ENCODE results near the gene PTEN. TPM values are rescaled to one million over a fixed set of nuclear protein-coding genes. Genes with fewer than 3 reads are reported as not detected.
"Not testable (repeated sequence)": the region's sequence is repeated elsewhere in the genome, so short reads cannot be mapped to it uniquely, and the experiment has no call there.

PTEN gene
- total and polyA plus RNA-seq, 2 experiments from 2014 or later = 32.8 to 128 TPM

DNA sequence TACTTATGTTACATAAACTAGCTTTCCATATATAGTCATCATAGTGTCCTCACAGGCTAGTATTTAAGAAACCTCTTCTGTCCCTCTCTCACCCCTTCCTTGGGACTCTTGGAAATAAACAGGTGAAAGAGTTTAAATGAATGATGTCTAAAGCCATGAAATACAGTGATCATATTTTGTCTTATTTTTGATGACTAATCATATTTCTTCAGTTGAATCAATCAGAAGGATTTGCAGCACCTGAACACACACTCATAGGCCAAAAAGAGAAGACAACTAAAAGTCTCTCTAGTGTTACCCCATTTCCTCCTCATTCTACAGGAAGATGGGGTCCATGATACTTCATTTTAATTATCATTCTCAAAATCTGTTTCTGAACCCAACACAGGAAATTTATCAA, 36.8 kb upstream of the PTEN start:
- no peaks in the 10 kb centered on the region for H3K9me2 ChIP-seq (replicated peaks; ENCODE audit: insufficient read depth)
- H3K79me2 ChIP-seq = no peaks in the 10 kb centered on the region
- H3K27me3 ChIP-seq = no peaks in the 10 kb centered on the region
- no peaks in the 10 kb centered on the region for H3K36me3 ChIP-seq (replicated peaks; ENCODE audit: insufficient read depth, low read depth)
- H3K4me2 ChIP-seq = no peak overlapping the region
- no peak overlapping the region for H2AFZ ChIP-seq
- no peaks in the 10 kb centered on the region for H3K9me3 ChIP-seq (ENCODE audit: low read depth)
- no peaks in the 10 kb centered on the region for H4K20me1 ChIP-seq (ENCODE audit: insufficient read depth, poor library complexity, severe bottlenecking)
- H3K4me3 ChIP-seq = no peak overlapping the region
- H3K4me1 ChIP-seq (ENCODE audit: insufficient read depth) = no peaks in the 10 kb centered on the region
- TF ChIP-seq, protein P1, sequence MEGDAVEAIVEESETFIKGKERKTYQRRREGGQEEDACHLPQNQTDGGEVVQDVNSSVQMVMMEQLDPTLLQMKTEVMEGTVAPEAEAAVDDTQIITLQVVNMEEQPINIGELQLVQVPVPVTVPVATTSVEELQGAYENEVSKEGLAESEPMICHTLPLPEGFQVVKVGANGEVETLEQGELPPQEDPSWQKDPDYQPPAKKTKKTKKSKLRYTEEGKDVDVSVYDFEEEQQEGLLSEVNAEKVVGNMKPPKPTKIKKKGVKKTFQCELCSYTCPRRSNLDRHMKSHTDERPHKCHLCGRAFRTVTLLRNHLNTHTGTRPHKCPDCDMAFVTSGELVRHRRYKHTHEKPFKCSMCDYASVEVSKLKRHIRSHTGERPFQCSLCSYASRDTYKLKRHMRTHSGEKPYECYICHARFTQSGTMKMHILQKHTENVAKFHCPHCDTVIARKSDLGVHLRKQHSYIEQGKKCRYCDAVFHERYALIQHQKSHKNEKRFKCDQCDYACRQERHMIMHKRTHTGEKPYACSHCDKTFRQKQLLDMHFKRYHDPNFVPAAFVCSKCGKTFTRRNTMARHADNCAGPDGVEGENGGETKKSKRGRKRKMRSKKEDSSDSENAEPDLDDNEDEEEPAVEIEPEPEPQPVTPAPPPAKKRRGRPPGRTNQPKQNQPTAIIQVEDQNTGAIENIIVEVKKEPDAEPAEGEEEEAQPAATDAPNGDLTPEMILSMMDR (IDR thresholded peaks at IDR 0.05; ENCODE audit: poor library complexity) = no peak
- no peak for TF ChIP-seq EZH2phosphoT487 (IDR thresholded peaks at IDR 0.05; ENCODE audit: low read depth, severe bottlenecking, unreplicated experiment)
- no peak for TF ChIP-seq EZH2 (IDR thresholded peaks at IDR 0.05; ENCODE audit: borderline replicate concordance)
- DNase-seq (ENCODE audit: low spot score) = no peak
- H3K27ac ChIP-seq = no peak overlapping the region

GRCh38 chr10:87827681-87828080, 35.7 kb upstream of the PTEN start:
- H3K27ac ChIP-seq = no peak overlapping the region
- no peak overlapping the region for H3K4me2 ChIP-seq
- H3K9me2 ChIP-seq (replicated peaks; ENCODE audit: insufficient read depth) = no peaks in the 10 kb centered on the region
- no peaks in the 10 kb centered on the region for H3K4me1 ChIP-seq (ENCODE audit: insufficient read depth)
- H2AFZ ChIP-seq = no peak overlapping the region
- H4K20me1 ChIP-seq (ENCODE audit: insufficient read depth, poor library complexity, severe bottlenecking) = no peaks in the 10 kb centered on the region
- no peaks in the 10 kb centered on the region for H3K27me3 ChIP-seq
- no peak overlapping the region for H3K4me3 ChIP-seq
- DNase-seq (ENCODE audit: low spot score) = no peak
- 94% methylated on average over 2 of the region's 2 CpGs for WGBS (ENCODE audit: low lambda C conversion rate, missing lambda C conversion rate)
- TF ChIP-seq EZH2 (IDR thresholded peaks at IDR 0.05; ENCODE audit: borderline replicate concordance) (no peak), EZH2phosphoT487 (IDR thresholded peaks at IDR 0.05; ENCODE audit: low read depth, severe bottlenecking, unreplicated experiment) (no peak)
- TF ChIP-seq, protein P1 (IDR thresholded peaks at IDR 0.05; ENCODE audit: poor library complexity) = no peak
- H3K79me2 ChIP-seq = no peaks in the 10 kb centered on the region
- no peaks in the 10 kb centered on the region for H3K36me3 ChIP-seq (replicated peaks; ENCODE audit: insufficient read depth, low read depth)
- no peaks in the 10 kb centered on the region for H3K9me3 ChIP-seq (ENCODE audit: low read depth)

GRCh38 chr10:87829051-87829450, 34.4 kb upstream of the PTEN start:
- H3K4me3 ChIP-seq; H2AFZ ChIP-seq; H3K9me2 ChIP-seq (replicated peaks; ENCODE audit: insufficient read depth); H3K79me2 ChIP-seq; H4K20me1 ChIP-seq (ENCODE audit: insufficient read depth, poor library complexity, severe bottlenecking); H3K36me3 ChIP-seq (replicated peaks; ENCODE audit: insufficient read depth, low read depth); H3K27ac ChIP-seq; H3K4me2 ChIP-seq; H3K4me1 ChIP-seq (ENCODE audit: insufficient read depth); DNase-seq (ENCODE audit: low spot score); H3K9me3 ChIP-seq (ENCODE audit: low read depth); H3K27me3 ChIP-seq: not testable (repeated sequence)
- 95% methylated on average over 4 of the region's 4 CpGs for whole genome bisulfite sequencing (ENCODE audit: low lambda C conversion rate, missing lambda C conversion rate)

- H3K36me3 ChIP-seq (replicated peaks; ENCODE audit: insufficient read depth, low read depth) = no peaks in the 10 kb centered on the region
- no peak overlapping the region for H2AFZ ChIP-seq
- H3K27me3 ChIP-seq = no peaks in the 10 kb centered on the region
- H3K4me3 ChIP-seq = no peak overlapping the region
- TF ChIP-seq EZH2phosphoT487 (IDR thresholded peaks at IDR 0.05; ENCODE audit: low read depth, severe bottlenecking, unreplicated experiment) (no peak), EZH2 (IDR thresholded peaks at IDR 0.05; ENCODE audit: borderline replicate concordance) (no peak)
- TF ChIP-seq, protein P1 (IDR thresholded peaks at IDR 0.05; ENCODE audit: poor library complexity) = no peak
- H3K79me2 ChIP-seq = no peaks in the 10 kb centered on the region
- H4K20me1 ChIP-seq (ENCODE audit: insufficient read depth, poor library complexity, severe bottlenecking) = no peaks in the 10 kb centered on the region
- H3K4me1 ChIP-seq (ENCODE audit: insufficient read depth) = no peaks in the 10 kb centered on the region
- no peaks in the 10 kb centered on the region for H3K9me2 ChIP-seq (replicated peaks; ENCODE audit: insufficient read depth)
- DNase-seq (ENCODE audit: low spot score) = no peak
- H3K27ac ChIP-seq = peak overlapping the region; percentile 15
- no peaks in the 10 kb centered on the region for H3K9me3 ChIP-seq (ENCODE audit: low read depth)
- H3K4me2 ChIP-seq = no peak overlapping the region
Observed at GRCh38 chr10:87829986-87830729, 33.3 kb upstream of the PTEN start.

Measured in hepatocyte (in vitro differentiated cells).